Loucy (cell line): ENCODE measurements around the gene ENPP1.

Experiments used
- H2AFZ ChIP-seq: fragments of 200-600 bp; sonication (generic); 2 replicates; pipeline ENCODE4 v1.6.0; 2016; ENCODE audit warnings: antibody characterized with exemption, mild to moderate bottlenecking, low read length, moderate library complexity
- H3F3A ChIP-seq: fragments of 200-600 bp; 2 replicates; pipeline ENCODE4 v1.6.0; 2016; ENCODE audit warnings: antibody characterized with exemption, low read depth, mild to moderate bottlenecking
- H3K27me3 ChIP-seq: fragments of 200-600 bp; sonication (generic); 2 replicates; pipeline ENCODE4 v1.6.1; 2014; ENCODE audit warnings: low read length, mild to moderate bottlenecking; ENCODE audit not compliant: insufficient read depth, poor library complexity, severe bottlenecking
- H3K36me3 ChIP-seq: fragments of 200-600 bp; sonication (generic); 2 replicates; pipeline ENCODE4 v1.6.1; 2016; ENCODE audit warnings: low read length; ENCODE audit not compliant: insufficient read depth
- H3K4me1 ChIP-seq: fragments of 200-600 bp; sonication (generic); 2 replicates; pipeline ENCODE4 v1.5.1; 2014; ENCODE audit warnings: low read length, mild to moderate bottlenecking; ENCODE audit not compliant: insufficient read depth, poor library complexity, severe bottlenecking
- H3K4me2 ChIP-seq: fragments of 200-600 bp; sonication (generic); 2 replicates; pipeline ENCODE4 v1.6.0; 2014; ENCODE audit warnings: antibody characterized with exemption, low read length, low read depth, mild to moderate bottlenecking; ENCODE audit not compliant: poor library complexity, severe bottlenecking
- H3K4me3 ChIP-seq: fragments of 200-600 bp; sonication (generic); 2 replicates; pipeline ENCODE4 v1.5.1; 2014; ENCODE audit warnings: low read length, mild to moderate bottlenecking, mixed read lengths; ENCODE audit not compliant: poor library complexity, severe bottlenecking
- H3K79me2 ChIP-seq: fragments of 200-600 bp; sonication (generic); 2 replicates; pipeline ENCODE4 v1.6.1; 2014; ENCODE audit warnings: low read length; ENCODE audit not compliant: insufficient read depth
- H3K9ac ChIP-seq: fragments of 200-600 bp; sonication (generic); 2 replicates; pipeline ENCODE4 v1.6.0; 2014; ENCODE audit warnings: mild to moderate bottlenecking, low read depth, low read length, moderate library complexity; ENCODE audit not compliant: poor library complexity, severe bottlenecking
- H3K9me2 ChIP-seq: fragments of 200-600 bp; sonication (generic); replicated peaks from 2 replicates; pipeline ENCODE4 v1.6.1; 2016; ENCODE audit warnings: low read depth, low read length, mixed read lengths
- H3K9me3 ChIP-seq: fragments of 200-600 bp; sonication (generic); 2 replicates; pipeline ENCODE4 v1.6.1; 2014; ENCODE audit warnings: mild to moderate bottlenecking, antibody characterized with exemption, low read length, low read depth; ENCODE audit not compliant: insufficient read depth
- H4K20me1 ChIP-seq: fragments of 200-600 bp; sonication (generic); 2 replicates; pipeline ENCODE4 v1.6.0; 2014; ENCODE audit warnings: antibody characterized with exemption, low read length, mild to moderate bottlenecking; ENCODE audit not compliant: insufficient read depth, poor library complexity, severe bottlenecking
- EZH2phosphoT487 ChIP-seq: fragments of 200-600 bp; IDR thresholded peaks from 2 replicates; pipeline ENCODE4 v1.6.1; 2018; ENCODE audit warnings: antibody characterized with exemption, mild to moderate bottlenecking, moderate library complexity, borderline replicate concordance
- TF ChIP-seq, protein P1 (sequence below): fragments of 200-600 bp; sonication (generic); conservative IDR thresholded peaks from 2 replicates; pipeline ENCODE4 v1.5.1; 2014; ENCODE audit warnings: mild to moderate bottlenecking, antibody characterized with exemption, low read length

Gene ENPP1

DNA sequence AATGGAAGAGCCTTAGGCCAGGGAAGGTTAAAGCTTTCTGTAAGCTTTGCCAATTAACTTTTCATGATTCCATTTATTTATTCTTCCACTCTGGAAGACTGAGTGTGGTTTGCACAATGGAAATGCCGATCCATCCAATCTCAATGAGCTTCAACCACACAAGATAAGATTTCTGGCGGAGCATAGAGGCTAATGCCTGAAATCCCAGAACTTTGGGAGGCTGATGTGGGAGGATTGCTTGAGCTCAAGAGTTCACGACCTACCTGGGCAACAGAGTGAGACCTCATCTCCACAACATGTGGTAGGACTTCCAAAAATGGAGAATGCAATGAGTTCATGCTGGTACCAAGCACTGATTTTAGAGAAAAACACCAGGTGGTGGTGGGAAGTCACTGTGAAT lies 6.2 kb downstream of the ENPP1 start:
- Histone ChIP-seq H4K20me1 (no peaks in the 10 kb centered on the region), H3K27me3 (peaks cover 12% of the 10 kb centered on the region), H3K9me2 (no peaks in the 10 kb centered on the region), H3K79me2 (no peaks in the 10 kb centered on the region), H2AFZ (no peak overlapping the region), H3K4me3 (no peak overlapping the region), H3F3A (no peaks in the 10 kb centered on the region), H3K4me2 (no peak overlapping the region), H3K9me3 (no peaks in the 10 kb centered on the region), H3K36me3 (no peaks in the 10 kb centered on the region), H3K4me1 (no peaks in the 10 kb centered on the region), H3K9ac (no peak overlapping the region)
- TF ChIP-seq EZH2phosphoT487: no peak
- TF ChIP-seq, protein P1, sequence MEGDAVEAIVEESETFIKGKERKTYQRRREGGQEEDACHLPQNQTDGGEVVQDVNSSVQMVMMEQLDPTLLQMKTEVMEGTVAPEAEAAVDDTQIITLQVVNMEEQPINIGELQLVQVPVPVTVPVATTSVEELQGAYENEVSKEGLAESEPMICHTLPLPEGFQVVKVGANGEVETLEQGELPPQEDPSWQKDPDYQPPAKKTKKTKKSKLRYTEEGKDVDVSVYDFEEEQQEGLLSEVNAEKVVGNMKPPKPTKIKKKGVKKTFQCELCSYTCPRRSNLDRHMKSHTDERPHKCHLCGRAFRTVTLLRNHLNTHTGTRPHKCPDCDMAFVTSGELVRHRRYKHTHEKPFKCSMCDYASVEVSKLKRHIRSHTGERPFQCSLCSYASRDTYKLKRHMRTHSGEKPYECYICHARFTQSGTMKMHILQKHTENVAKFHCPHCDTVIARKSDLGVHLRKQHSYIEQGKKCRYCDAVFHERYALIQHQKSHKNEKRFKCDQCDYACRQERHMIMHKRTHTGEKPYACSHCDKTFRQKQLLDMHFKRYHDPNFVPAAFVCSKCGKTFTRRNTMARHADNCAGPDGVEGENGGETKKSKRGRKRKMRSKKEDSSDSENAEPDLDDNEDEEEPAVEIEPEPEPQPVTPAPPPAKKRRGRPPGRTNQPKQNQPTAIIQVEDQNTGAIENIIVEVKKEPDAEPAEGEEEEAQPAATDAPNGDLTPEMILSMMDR: no peak

DNA sequence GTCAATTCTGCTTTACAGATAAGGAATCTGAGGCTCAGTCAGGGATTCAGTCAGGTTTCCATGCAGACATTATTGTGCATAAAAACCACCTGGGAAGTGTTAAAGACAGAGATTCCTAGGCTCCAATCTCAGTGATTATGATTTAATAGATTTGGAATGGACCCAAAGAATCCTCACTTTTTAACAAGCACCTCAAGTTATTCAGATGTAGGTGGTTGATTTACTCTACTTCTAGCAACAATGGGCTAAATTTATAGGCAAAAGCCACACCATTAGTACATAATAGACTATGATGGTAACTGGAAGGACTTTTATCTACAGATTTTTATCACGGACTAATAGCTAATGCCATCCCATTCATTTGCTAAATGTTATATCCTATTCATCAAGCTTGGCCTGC lies 9.0 kb downstream of the ENPP1 start:
- Histone ChIP-seq H3K4me3 (no peak overlapping the region), H3K9me3 (no peaks in the 10 kb centered on the region), H3K4me1 (no peaks in the 10 kb centered on the region), H2AFZ (no peak overlapping the region), H3K9ac (no peak overlapping the region), H4K20me1 (no peaks in the 10 kb centered on the region), H3K27me3 (peaks cover 7% of the 10 kb centered on the region), H3K4me2 (no peak overlapping the region), H3K36me3 (no peaks in the 10 kb centered on the region), H3K79me2 (no peaks in the 10 kb centered on the region), H3F3A (no peaks in the 10 kb centered on the region), H3K9me2 (no peaks in the 10 kb centered on the region)
- TF ChIP-seq EZH2phosphoT487: no peak
- TF ChIP-seq, protein P1: no peak

DNA sequence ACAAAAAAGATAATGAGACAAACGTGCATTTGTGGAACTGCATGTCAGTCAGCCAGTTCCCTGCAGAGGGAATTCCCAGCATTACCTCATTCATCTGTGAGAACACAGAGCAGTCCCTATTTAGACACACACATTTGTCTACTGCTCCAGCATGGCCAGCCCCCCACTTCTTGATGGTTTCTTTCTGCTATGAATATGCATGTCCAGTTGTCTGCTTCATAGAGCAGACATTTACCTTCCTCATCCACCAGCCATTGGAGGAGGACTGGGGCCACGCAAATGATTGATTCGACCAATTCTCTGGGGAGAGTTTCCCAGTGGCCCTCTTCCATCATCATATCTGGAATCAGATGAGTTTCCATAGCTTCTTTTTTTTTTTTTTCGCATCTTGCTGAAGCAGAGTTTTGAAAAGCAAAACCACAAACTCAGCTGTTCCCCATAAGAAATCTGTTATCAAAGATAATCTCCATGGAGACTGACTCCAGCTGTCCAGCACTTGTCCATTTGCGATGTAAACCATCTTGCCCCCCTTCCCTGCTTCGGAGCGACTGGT lies 11.8 kb downstream of the ENPP1 start:
- no peaks in the 10 kb centered on the region for H3K79me2 ChIP-seq
- H3K4me2 ChIP-seq: no peak overlapping the region
- H3K36me3 ChIP-seq: no peaks in the 10 kb centered on the region
- TF ChIP-seq, protein P1: no peak
- TF ChIP-seq EZH2phosphoT487: no peak
- peaks cover 1% of the 10 kb centered on the region for H3K27me3 ChIP-seq
- H3K9ac ChIP-seq: no peak overlapping the region
- no peaks in the 10 kb centered on the region for H3F3A ChIP-seq
- no peaks in the 10 kb centered on the region for H3K9me2 ChIP-seq
- no peaks in the 10 kb centered on the region for H3K9me3 ChIP-seq
- no peaks in the 10 kb centered on the region for H3K4me1 ChIP-seq
- H2AFZ ChIP-seq: no peak overlapping the region
- H3K4me3 ChIP-seq: no peak overlapping the region
- no peaks in the 10 kb centered on the region for H4K20me1 ChIP-seq
